IMR-90 (cell line): Measurements from ENCODE around the gene SASH1. TPM values are rescaled to one million over a fixed set of nuclear protein-coding genes. Genes with fewer than 3 reads are reported as not detected.

Experiments used
- ATAC-seq: fragments of 200-7000 bp; cut with Tn5 transposase; 2 replicates; pipeline ENCODE4 v1.9.1; 2020; ENCODE audit warnings: low read depth, mild to moderate bottlenecking, moderate library complexity
- BruUV-seq: library from RNA; stranded (reverse); fragments of 400-500 nt; replicated peaks from 2 replicates; lab custom pipeline; 2021; lab: Mats Ljungman, UMichigan
- CTCF ChIA-PET: fragments of 300-600 bp; formaldehyde crosslinking; extraction: SDS; loops from one replicate; lab custom pipeline; 2021; ENCODE audit warnings: antibody characterized with exemption; lab: Yijun Ruan, JAX
- POLR2A ChIA-PET: fragments of 300-600 bp; sonication (Branson Sonifier 250); formaldehyde crosslinking; loops from one replicate; lab custom pipeline; 2022; ENCODE audit warnings: antibody characterized with exemption; ENCODE audit not compliant: unreplicated experiment; lab: Charles Lee
- DNase-seq: peaks from one replicate; pipeline ENCODE4 v3.0.0; 2013
- H2AFZ ChIP-seq: replicated peaks from 2 replicates; pipeline ENCODE3; 2013; ENCODE audit warnings: low read length, mild to moderate bottlenecking; ENCODE audit not compliant: poor library complexity
- H2AK5ac ChIP-seq: 2 replicates; pipeline ENCODE4 v1.6.1; 2013; ENCODE audit warnings: low read depth, low read length, inconsistent platforms
- H2AK9ac ChIP-seq: replicated peaks from 2 replicates; pipeline ENCODE3; 2013; ENCODE audit warnings: mild to moderate bottlenecking, low read depth, low read length, moderate library complexity; ENCODE audit not compliant: poor library complexity
- H2BK120ac ChIP-seq: 2 replicates; pipeline ENCODE4 v1.6.1; 2013; ENCODE audit warnings: low read depth, low read length, inconsistent platforms
- H2BK15ac ChIP-seq: 3 replicates; pipeline ENCODE4 v1.6.1; 2013; ENCODE audit warnings: low read depth, low read length, inconsistent platforms
- H2BK20ac ChIP-seq: 2 replicates; pipeline ENCODE4 v1.6.1; 2013; ENCODE audit warnings: low read depth, mild to moderate bottlenecking, inconsistent platforms, low read length, moderate library complexity
- H2BK5ac ChIP-seq: 2 replicates; pipeline ENCODE4 v1.6.1; 2013; ENCODE audit warnings: mild to moderate bottlenecking, low read depth, low read length, inconsistent platforms; ENCODE audit not compliant: poor library complexity, severe bottlenecking
- H3K14ac ChIP-seq: replicated peaks from 2 replicates; pipeline ENCODE4 v1.6.1; 2013; ENCODE audit warnings: low read depth, low read length, inconsistent platforms
- H3K18ac ChIP-seq: 2 replicates; pipeline ENCODE4 v1.6.1; 2013; ENCODE audit warnings: low read depth, low read length, control low read depth
- H3K23ac ChIP-seq: 2 replicates; pipeline ENCODE4 v1.6.1; 2013; ENCODE audit warnings: low read depth, low read length, inconsistent platforms
- H3K27ac ChIP-seq: 2 replicates; pipeline ENCODE4 v1.5.1; 2013; ENCODE audit warnings: mild to moderate bottlenecking, control low read depth, low read length; ENCODE audit not compliant: insufficient read depth
- H3K27me3 ChIP-seq: 2 replicates; pipeline ENCODE4 v1.6.1; 2013; ENCODE audit warnings: low read length; ENCODE audit not compliant: control insufficient read depth, insufficient read depth
- H3K36me3 ChIP-seq: 2 replicates; pipeline ENCODE4 v1.6.1; 2013; ENCODE audit warnings: low read length, mixed read lengths; ENCODE audit not compliant: control insufficient read depth, insufficient read depth
- H3K4ac ChIP-seq: 2 replicates; pipeline ENCODE4 v1.6.1; 2013; ENCODE audit warnings: low read depth, low read length, inconsistent platforms
- H3K4me1 ChIP-seq: 2 replicates; pipeline ENCODE4 v1.6.1; 2013; ENCODE audit warnings: low read length, mixed read lengths; ENCODE audit not compliant: control insufficient read depth, insufficient read depth
- H3K4me2 ChIP-seq: 2 replicates; pipeline ENCODE4 v1.6.1; 2013; ENCODE audit warnings: low read depth, mild to moderate bottlenecking, control low read depth, low read length, moderate library complexity
- H3K4me3 ChIP-seq: 2 replicates; pipeline ENCODE4 v1.5.1; 2013; ENCODE audit warnings: low read depth, mild to moderate bottlenecking, control low read depth, low read length, moderate library complexity; ENCODE audit not compliant: insufficient read depth
- H3K56ac ChIP-seq: 2 replicates; pipeline ENCODE4 v1.6.1; 2013; ENCODE audit warnings: low read length, inconsistent platforms; ENCODE audit not compliant: insufficient read depth; ENCODE audit errors: extremely low read depth
- H3K79me1 ChIP-seq, 2 experiments: 2 replicates each; pipeline ENCODE4 v1.6.1; 2013; ENCODE audit warnings: low read length in 2 of 2, inconsistent platforms in 1 of 2, low read depth in 1 of 2
- H3K9ac ChIP-seq: 2 replicates; pipeline ENCODE4 v1.6.1; 2013; ENCODE audit warnings: low read depth, low read length, control low read depth
- H3K9me1 ChIP-seq: 2 replicates; pipeline ENCODE4 v1.6.1; 2013; ENCODE audit warnings: low read length, inconsistent platforms; ENCODE audit not compliant: insufficient read depth
- H3K9me3 ChIP-seq: 2 replicates; pipeline ENCODE4 v1.6.1; 2013; ENCODE audit warnings: low read length; ENCODE audit not compliant: control insufficient read depth, insufficient read depth
- H4K20me1 ChIP-seq: 2 replicates; pipeline ENCODE4 v1.6.1; 2013; ENCODE audit warnings: low read length, inconsistent platforms; ENCODE audit not compliant: insufficient read depth
- H4K5ac ChIP-seq: 2 replicates; pipeline ENCODE4 v1.6.1; 2013; ENCODE audit warnings: mild to moderate bottlenecking, low read depth, low read length, control low read depth
- H4K8ac ChIP-seq, 2 experiments: 2 replicates each; pipeline ENCODE4 v1.6.1; 2013; ENCODE audit warnings: low read depth in 2 of 2, low read length in 2 of 2, control low read depth in 1 of 2, inconsistent platforms in 1 of 2
- H4K91ac ChIP-seq: 2 replicates; pipeline ENCODE4 v1.6.1; 2013; ENCODE audit warnings: low read depth, low read length, inconsistent platforms; ENCODE audit not compliant: insufficient read depth
- MAZ ChIP-seq: IDR thresholded peaks from 2 replicates; pipeline ENCODE4 v1.6.1; 2012; ENCODE audit warnings: low read depth, mild to moderate bottlenecking, low read length, improper control_type of control experiment, moderate library complexity, borderline replicate concordance
- RAD21 ChIP-seq: IDR thresholded peaks from 2 replicates; pipeline ENCODE4 v1.6.1; 2012; ENCODE audit warnings: low read length, improper control_type of control experiment
- WGBS, 2 experiments: methylation state at CpG; one replicate each; pipeline versions ENCODE4 v1.1.5 to v1.1.7; 2013; ENCODE audit warnings: missing lambda C conversion rate in 2 of 2; ENCODE audit not compliant: insufficient read length in 1 of 2; ENCODE audit errors: extremely low coverage in 2 of 2; 5-methylcytosine and 5-hydroxymethylcytosine counted together
- dilution Hi-C: fragments of 300-500 bp; cut with HindIII; formaldehyde crosslinking; loops from one replicate; pipeline ENCODE4 v1.14.3; 2018; ENCODE audit warnings: low sequenced_read_pairs; ENCODE audit not compliant: unreplicated experiment
- in situ Hi-C: fragments of 300-500 bp; cut with MboI; formaldehyde crosslinking; loops from 3 replicates; pipeline ENCODE4 v1.14.3; 2019; ENCODE audit warnings: low sequenced_read_pairs, inconsistent platforms, mixed read lengths
- intact Hi-C: fragments of 100-400 bp; cut with micrococcal nuclease; formaldehyde crosslinking; loops from 2 replicates; pipeline ENCODE4 v1.10.0; 2022
- polyA plus RNA-seq, 3 experiments: library from polyadenylated mRNA; depleted of rRNA; stranded (reverse); fragments of >200 nt; gene quantifications; 2 replicates each; pipeline ENCODE4 v1.2.3, GENCODE V29; 2012; ENCODE audit warnings: low replicate concordance in 1 of 3
- total RNA-seq: library from RNA; depleted of rRNA; stranded (reverse); fragments of >200 nt; gene quantifications from 2 replicates; pipeline ENCODE4 v1.2.3, GENCODE V29; 2012

Gene SASH1
- total and polyA plus RNA-seq, 2 of the 4 experiments (the other 2 are of a cell fraction) = 11.6 to 16.5 TPM

DNA sequence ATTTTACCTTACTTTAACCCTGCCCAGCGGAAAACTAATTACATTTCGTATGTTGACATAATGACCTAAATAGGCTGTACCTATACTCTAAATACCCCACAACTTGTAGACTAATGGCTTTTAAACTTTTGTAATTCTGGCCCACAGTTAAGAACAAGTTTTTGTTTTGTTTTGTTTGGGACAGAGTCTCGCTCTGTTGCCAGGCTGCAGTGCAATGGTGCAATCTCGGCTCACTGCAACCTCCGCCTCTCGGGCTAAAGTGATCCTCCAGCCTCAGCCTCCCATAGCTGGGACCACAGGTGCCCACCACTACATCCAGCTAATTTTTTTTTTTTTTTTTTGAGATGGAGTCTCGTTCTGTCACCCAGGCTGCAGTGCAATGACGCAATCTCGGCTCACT, 5.7 kb upstream of the SASH1 start:
- CTCF ChIA-PET = interaction anchor here (0.6 kb wide), 1 partner anchor 97 kb away, joined by 4 read pairs; no protein-coding TSS in a partner anchor
- Histone ChIP-seq H3K9me1 (no peaks in the 10 kb centered on the region; the same call in 1 of the 2 replicates), H2AK9ac (no peak overlapping the region), H3K4me2 (no peak overlapping the region), H4K8ac (no peak overlapping the region), H3K36me3 (no peaks in the 10 kb centered on the region), H3K23ac (no peak overlapping the region), H4K91ac (no peak overlapping the region), H3K27ac (no peak overlapping the region), H2BK15ac (no peak overlapping the region), H3K4ac (no peak overlapping the region), H3K79me1 (peaks cover 8 to 20% of the 10 kb centered on the region in 2 experiments; a peak in 3 of 4 replicates), H3K4me1 (peaks cover 5% of the 10 kb centered on the region; the same call in 1 of the 2 replicates), H2AK5ac (no peak overlapping the region), H3K9me3 (no peaks in the 10 kb centered on the region), H4K20me1 (no peaks in the 10 kb centered on the region), H3K18ac (no peak overlapping the region), H2AFZ (no peak overlapping the region), H3K14ac (no peak overlapping the region), H2BK5ac (no peak overlapping the region), H3K4me3 (no peak overlapping the region), H2BK20ac (no peak overlapping the region), H3K56ac (no peak overlapping the region), H3K9ac (no peak overlapping the region), H3K27me3 (no peaks in the 10 kb centered on the region), H2BK120ac (no peak overlapping the region), H4K5ac (no peak overlapping the region)
- POLR2A ChIA-PET = interaction anchor here (0.7 kb wide), 1 partner anchor 1627 kb away, joined by 3 read pairs; the partner anchor contains the start of gene ULBP1
- intact Hi-C loops (no loop called here), in situ Hi-C loops (no loop called here), dilution Hi-C loops (no loop called here)
- DNase-seq (no peak), ATAC-seq (no peak)
- TF ChIP-seq MAZ (no peak), RAD21 (no peak)
- 100% methylated on average over 1 of the region's 9 CpGs; no CpG with 5 or more reads in 1 of the 2 experiments for WGBS, 2 experiments
- BruUV-seq = no TSS peak
